H1 (cell line): ENCODE measurements around the gene TK2. TPM values are rescaled to one million over a fixed set of nuclear protein-coding genes. Genes with fewer than 3 reads are reported as not detected.

Source experiments
- CTCF ChIA-PET: fragments of 300-600 bp; sonication (Branson Sonifier 250); formaldehyde crosslinking; loops from one replicate; lab custom pipeline; 2021; ENCODE audit not compliant: partially characterized antibody; lab: Charles Lee
- POLR2A ChIA-PET: fragments of 300-600 bp; sonication (Branson Sonifier 250); formaldehyde crosslinking; loops from one replicate; lab custom pipeline; 2021; ENCODE audit warnings: inconsistent platforms; ENCODE audit not compliant: partially characterized antibody; lab: Charles Lee
- DNase-seq, 2 experiments: peaks; one replicate each; pipeline versions ENCODE4 v3.0.0 to v3.0.0-alpha.2; 2010 to 2022; ENCODE audit warnings: low spot score in 2 of 2, low read depth in 1 of 2, mixed read lengths in 1 of 2
- FAIRE-seq: peaks from 2 replicates; lab custom pipeline; 2011; peaks lifted over from hg19 to GRCh38; lab: Jason Lieb, UNC
- H2AFZ ChIP-seq: 2 replicates; pipeline ENCODE4 v1.8.1; 2012; ENCODE audit warnings: low read length, inconsistent platforms
- H2AK5ac ChIP-seq: 2 replicates; pipeline ENCODE4 v1.6.1; 2013; ENCODE audit warnings: low read depth, low read length
- H2BK120ac ChIP-seq: replicated peaks from 2 replicates; pipeline ENCODE3; 2013; ENCODE audit warnings: low read depth, low read length, inconsistent platforms
- H2BK12ac ChIP-seq: 2 replicates; pipeline ENCODE4 v1.6.1; 2013; ENCODE audit warnings: low read depth, low read length
- H2BK15ac ChIP-seq: 2 replicates; pipeline ENCODE4 v1.6.1; 2013; ENCODE audit warnings: low read length
- H2BK20ac ChIP-seq: 2 replicates; pipeline ENCODE4 v1.6.1; 2013; ENCODE audit warnings: low read length
- H2BK5ac ChIP-seq: 2 replicates; pipeline ENCODE4 v1.6.1; 2013; ENCODE audit warnings: low read depth, low read length
- H3K14ac ChIP-seq: 2 replicates; pipeline ENCODE4 v1.6.1; 2013; ENCODE audit warnings: inconsistent platforms; ENCODE audit not compliant: insufficient read length
- H3K18ac ChIP-seq: 2 replicates; pipeline ENCODE4 v1.6.1; 2013; ENCODE audit warnings: low read length; ENCODE audit errors: extremely low read depth
- H3K23ac ChIP-seq: 2 replicates; pipeline ENCODE4 v1.6.1; 2013; ENCODE audit warnings: inconsistent platforms; ENCODE audit not compliant: insufficient read length
- H3K23me2 ChIP-seq: 2 replicates; pipeline ENCODE4 v1.6.1; 2013; ENCODE audit warnings: low read depth, low read length
- H3K27ac ChIP-seq: 2 replicates; pipeline ENCODE4 v1.6.1; 2011; ENCODE audit warnings: low read depth, low read length, inconsistent platforms
- H3K27me3 ChIP-seq, 4 experiments: replicated peaks in 1 of 4; 1 replicate in 1 of 4; 2 replicates in 3 of 4; pipeline versions ENCODE4 v1.6.1 to v1.8.1; 2011 to 2013; ENCODE audit warnings: low read length in 3 of 4, mild to moderate bottlenecking in 3 of 4, inconsistent platforms in 2 of 4, mixed read lengths in 2 of 4, moderate library complexity in 1 of 4; ENCODE audit not compliant: control insufficient read depth in 3 of 4, insufficient read depth in 3 of 4; ENCODE audit errors: extremely low read depth in 1 of 4
- H3K36me3 ChIP-seq, 4 experiments: 2 replicates each; pipeline versions ENCODE4 v1.6.1 to v1.8.1; 2011 to 2013; ENCODE audit warnings: mild to moderate bottlenecking in 4 of 4, low read length in 3 of 4, moderate library complexity in 2 of 4, control low read depth in 1 of 4, inconsistent platforms in 1 of 4; ENCODE audit not compliant: insufficient read depth in 4 of 4, control insufficient read depth in 2 of 4
- H3K4ac ChIP-seq: replicated peaks from 2 replicates; pipeline ENCODE3; 2013; ENCODE audit warnings: low read length, low read depth, mixed read lengths, inconsistent platforms; ENCODE audit not compliant: insufficient read length
- H3K4me1 ChIP-seq, 4 experiments: replicated peaks in 1 of 4; 1 replicate in 1 of 4; 2 replicates in 3 of 4; pipeline versions ENCODE4 v1.6.1 to v1.8.1; 2011 to 2013; ENCODE audit warnings: low read length in 3 of 4, inconsistent platforms in 2 of 4, mixed read lengths in 1 of 4; ENCODE audit not compliant: insufficient read depth in 4 of 4, control insufficient read depth in 3 of 4
- H3K4me2 ChIP-seq, 2 experiments: 2 replicates each; pipeline versions ENCODE4 v1.6.1 to v1.8.1; 2011 to 2013; ENCODE audit warnings: low read depth in 2 of 2, low read length in 2 of 2, control low read depth in 1 of 2, inconsistent platforms in 1 of 2, mild to moderate bottlenecking in 1 of 2; ENCODE audit not compliant: insufficient read depth in 1 of 2
- H3K4me3 ChIP-seq, 4 experiments: fragments of 200-600, 300-600 bp in 1 of 4; sonication (generic), shearing (Covaris generic), sonication (Bioruptor Twin) in 1 of 4; 2 replicates each; pipeline versions ENCODE4 v1.5.1 to v1.8.1; 2011 to 2016; ENCODE audit warnings: low read length in 4 of 4, low read depth in 3 of 4, control low read depth in 2 of 4, inconsistent platforms in 2 of 4, mild to moderate bottlenecking in 2 of 4, mixed read lengths in 1 of 4, moderate library complexity in 1 of 4; ENCODE audit not compliant: insufficient read depth in 2 of 4; ENCODE audit errors: extremely low read depth in 1 of 4
- H3K56ac ChIP-seq: replicated peaks from 2 replicates; pipeline ENCODE3; 2013; ENCODE audit warnings: low read depth, mild to moderate bottlenecking, mixed read lengths, low read length, inconsistent platforms; ENCODE audit not compliant: insufficient read length
- H3K79me1 ChIP-seq: 2 replicates; pipeline ENCODE4 v1.6.1; 2013; ENCODE audit warnings: low read depth, low read length, control low read depth
- H3K79me2 ChIP-seq, 2 experiments: 2 replicates each; pipeline versions ENCODE4 v1.6.1 to v1.8.1; 2012 to 2013; ENCODE audit warnings: low read length in 2 of 2, mild to moderate bottlenecking in 2 of 2, inconsistent platforms in 1 of 2; ENCODE audit not compliant: insufficient read depth in 2 of 2, control insufficient read depth in 1 of 2
- H3K9ac ChIP-seq, 4 experiments: replicated peaks in 1 of 4; 1 replicate in 1 of 4; 2 replicates in 3 of 4; pipeline versions ENCODE4 v1.6.1 to v1.8.1; 2011 to 2013; ENCODE audit warnings: low read depth in 3 of 4, low read length in 3 of 4, control low read depth in 2 of 4, mild to moderate bottlenecking in 2 of 4, moderate library complexity in 2 of 4, inconsistent platforms in 1 of 4; ENCODE audit errors: extremely low read depth in 1 of 4
- H3K9me3 ChIP-seq, 2 experiments: 2 replicates each; pipeline versions ENCODE4 v1.6.1 to v1.8.1; 2012 to 2013; ENCODE audit warnings: mild to moderate bottlenecking in 2 of 2, moderate library complexity in 2 of 2, control low read depth in 1 of 2, inconsistent platforms in 1 of 2, low read depth in 1 of 2, low read length in 1 of 2, mixed read lengths in 1 of 2; ENCODE audit not compliant: insufficient read depth in 2 of 2
- H4K20me1 ChIP-seq, 2 experiments: replicated peaks in 1 of 2; 2 replicates each; pipeline versions ENCODE3 to v1.8.1; 2011 to 2013; ENCODE audit warnings: inconsistent platforms in 2 of 2, low read length in 2 of 2, mild to moderate bottlenecking in 1 of 2; ENCODE audit not compliant: insufficient read depth in 2 of 2, control insufficient read depth in 1 of 2
- H4K5ac ChIP-seq: 2 replicates; pipeline ENCODE4 v1.6.1; 2013; ENCODE audit warnings: low read length, low read depth, mixed read lengths, inconsistent platforms; ENCODE audit not compliant: insufficient read length
- H4K8ac ChIP-seq: 2 replicates; pipeline ENCODE4 v1.8.0; 2013; ENCODE audit warnings: mild to moderate bottlenecking, moderate library complexity, low read length, inconsistent platforms; ENCODE audit not compliant: insufficient read depth; ENCODE audit errors: extremely low read depth
- H4K91ac ChIP-seq: replicated peaks from 2 replicates; pipeline ENCODE3; 2013; ENCODE audit warnings: low read length, mixed read lengths, inconsistent platforms; ENCODE audit not compliant: insufficient read length
- FOSL1 ChIP-seq: IDR thresholded peaks from 2 replicates; pipeline ENCODE4 v1.6.1; 2011; ENCODE audit warnings: mild to moderate bottlenecking, low read depth, low read length, moderate library complexity; ENCODE audit not compliant: insufficient read depth
- JUND ChIP-seq: IDR thresholded peaks from 2 replicates; pipeline ENCODE4 v1.6.1; 2011; ENCODE audit warnings: mild to moderate bottlenecking, improper control_type of control experiment, low read length
- SAP30 ChIP-seq: fragments of 300-600 bp; sonication (generic); IDR thresholded peaks from 2 replicates; pipeline ENCODE4 v1.7.1; 2012; ENCODE audit warnings: low read length, moderate library complexity, mild to moderate bottlenecking, inconsistent platforms; ENCODE audit not compliant: insufficient read depth, insufficient replicate concordance
- ZNF274 ChIP-seq: IDR thresholded peaks from 2 replicates; pipeline ENCODE4 v1.7.0; 2012; ENCODE audit warnings: low read length, borderline replicate concordance; ENCODE audit errors: extremely low read depth
- WGBS, 2 experiments: shearing (Covaris generic) in 1 of 2; methylation state at CpG; one replicate each; pipeline versions ENCODE4 v1.1.6 to v1.1.7; 2013 to 2015; ENCODE audit warnings: low lambda C conversion rate in 2 of 2, mixed read lengths in 2 of 2, inconsistent platforms in 1 of 2, low coverage in 1 of 2, missing lambda C conversion rate in 1 of 2; ENCODE audit not compliant: insufficient replicate concordance in 2 of 2, insufficient coverage in 1 of 2, insufficient read length in 1 of 2; ENCODE audit errors: extremely low coverage in 1 of 2, missing lambda C conversion rate in 1 of 2; 5-methylcytosine and 5-hydroxymethylcytosine counted together
- polyA plus RNA-seq, 7 experiments: library from polyadenylated mRNA; depleted of rRNA in 3 of 7; stranded (reverse) in 5 of 7; unstranded in 2 of 7; fragments of >200 nt in 5 of 7; fragments of 200-250 nt in 2 of 7; gene quantifications; 1 replicate in 5 of 7; 2 replicates in 1 of 7; 4 replicates in 1 of 7; pipeline versions ENCODE4 v1.2.1 to v1.2.3, GENCODE V29; 2011 to 2013; ENCODE audit warnings: missing spikeins in 2 of 7, mixed read lengths in 2 of 7
- total RNA-seq: library from RNA; stranded (reverse); fragmentation: NEBNext Ultra II Directional; extraction: Animal tissue kit (Norgen Biotek cat#: 25700); gene quantifications from 2 replicates; pipeline ENCODE4 v1.2.1, GENCODE V29; 2021

The TK2 gene
- total and polyA plus RNA-seq, 2 of the 8 experiments (the other 6 are each of a cell fraction or from before 2014, with no cell fraction given): 2.7 to 3.6 TPM

- no peak overlapping the region for H4K5ac ChIP-seq
- no peak overlapping the region for H2BK120ac ChIP-seq
- no peak overlapping the region for H2AK5ac ChIP-seq
- no peak overlapping the region for H3K14ac ChIP-seq
- H3K23ac ChIP-seq: no peak overlapping the region
- DNase-seq: no peak
- no peaks in the 10 kb centered on the region for H3K79me2 ChIP-seq
- H3K4ac ChIP-seq: no peak overlapping the region
- H3K9me3 ChIP-seq: no peaks in the 10 kb centered on the region
- H3K4me3 ChIP-seq: no peak overlapping the region
- WGBS, 2 experiments: 87% methylated on average over 6 of the region's 6 CpGs; no CpG with 5 or more reads in 1 of the 2 experiments
- no peak overlapping the region for H3K18ac ChIP-seq
- no peak overlapping the region for H3K4me2 ChIP-seq
- no peaks in the 10 kb centered on the region for H3K27me3 ChIP-seq
- no peak overlapping the region for H2BK20ac ChIP-seq
- no peak overlapping the region for H3K9ac ChIP-seq
- no peak overlapping the region for H3K56ac ChIP-seq
- H4K8ac ChIP-seq: no peak overlapping the region
- TF ChIP-seq ZNF274: no peak
- TF ChIP-seq FOSL1: no peak
- no peak for TF ChIP-seq JUND
- no peak for TF ChIP-seq SAP30
- FAIRE-seq: no peak
- H3K27ac ChIP-seq: no peak overlapping the region
- H3K79me1 ChIP-seq: no peaks in the 10 kb centered on the region
- no peaks in the 10 kb centered on the region for H3K36me3 ChIP-seq
- no peak overlapping the region for H2BK5ac ChIP-seq
- H4K91ac ChIP-seq: peak overlapping the region; percentile 44
- no peak overlapping the region for H2AFZ ChIP-seq
- H3K4me1 ChIP-seq: peaks cover 0 to 10% (median 4%) of the 10 kb centered on the region in 4 experiments; a peak in 4 of 7 replicates
- no peak overlapping the region for H2BK15ac ChIP-seq
- ChIA-PET POLR2A (interaction anchor here (1.3 kb wide), 1 partner anchor 14 kb away, joined by 4 read pairs; no protein-coding TSS in a partner anchor), CTCF (interaction anchor here (0.7 to 2.3 kb wide), 6 partner anchors 9 to 138 kb away, joined by 3 to 10 read pairs (median 4); partner anchors contain the start of gene CKLF)
- H4K20me1 ChIP-seq: no peaks in the 10 kb centered on the region
- no peaks in the 10 kb centered on the region for H3K23me2 ChIP-seq
- H2BK12ac ChIP-seq: 0 out of 2 replicates have a peak overlapping the region, but pooled peaks have one; percentile 19
These were observed 6.4 kb downstream of the TK2 start for GRCh38 chr16:66543541-66543940.
